Measurements from ENCODE around the gene TDRD6. TPM values are rescaled to one million over a fixed set of nuclear protein-coding genes. Genes with fewer than 3 reads are reported as not detected.

Gene TDRD6
- total RNA-seq, 4 donors from 2014 or later, result 0.49 to 1.8 (median 0.82) TPM

DNA sequence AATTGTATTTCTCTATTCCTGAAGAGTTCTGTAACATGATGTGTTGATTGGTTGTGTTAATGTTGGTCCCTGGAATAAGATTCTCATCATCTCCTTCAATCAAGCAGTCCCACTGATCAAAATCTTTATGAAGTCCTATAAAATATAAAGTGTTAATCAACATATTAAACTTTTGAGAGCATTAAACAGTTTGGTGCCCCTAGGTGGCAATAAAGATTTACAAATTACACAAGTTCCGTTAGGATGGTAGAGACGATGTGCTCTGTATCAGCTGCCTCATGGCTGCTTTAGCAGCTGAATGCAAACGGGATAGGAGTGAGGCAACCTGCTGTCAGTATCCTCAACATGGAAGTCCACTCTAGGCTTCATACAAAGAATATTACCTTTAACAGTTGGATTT, 16.9 kb downstream of the TDRD6 start:
- no peaks in the 10 kb centered on the region for H3K4me1 ChIP-seq
- 2% methylated on average over 3 of the region's 3 CpGs for WGBS
- no peaks in the 10 kb centered on the region for H3K36me3 ChIP-seq
- H3K9me3 ChIP-seq, result no peaks in the 10 kb centered on the region
- no peak for TF ChIP-seq POLR2AphosphoS5 (IDR thresholded peaks at IDR 0.05)
- no peak for TF ChIP-seq EP300 (IDR thresholded peaks at IDR 0.05)
- TF ChIP-seq POLR2A (IDR thresholded peaks at IDR 0.05), result no peak
- TF ChIP-seq CTCF (IDR thresholded peaks at IDR 0.05), result no peak
- no peaks in the 10 kb centered on the region for H3K27me3 ChIP-seq
- H3K4me3 ChIP-seq, result no peak overlapping the region
- no peak for DNase-seq (ENCODE audit: low spot score in 2 of 2)
- H3K27ac ChIP-seq, result no peak overlapping the region

DNA sequence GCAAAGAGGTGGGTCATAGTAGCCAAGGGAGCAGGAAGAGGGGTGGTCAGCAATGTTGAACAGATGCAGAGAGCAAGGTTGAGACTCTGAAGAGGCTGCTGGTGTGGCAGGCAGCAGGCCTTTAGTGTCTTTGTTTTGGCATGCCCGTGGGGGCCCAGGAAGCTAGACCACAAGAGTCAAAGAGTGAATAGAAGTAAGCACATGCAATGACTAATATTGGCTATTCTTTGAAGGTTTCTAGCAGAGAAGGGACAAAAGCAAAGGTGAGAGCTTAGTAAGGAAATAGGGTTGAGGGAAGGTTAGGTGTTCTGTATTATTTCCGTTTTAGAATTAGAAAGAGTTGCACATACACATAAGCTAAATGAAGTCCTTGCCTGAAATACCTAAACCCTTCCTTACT, 18.8 kb downstream of the TDRD6 start:
- no peak for DNase-seq (ENCODE audit: low spot score in 2 of 2)
- no peaks in the 10 kb centered on the region for H3K27me3 ChIP-seq
- H3K27ac ChIP-seq, result no peak overlapping the region
- TF ChIP-seq EP300 (IDR thresholded peaks at IDR 0.05) (no peak), CTCF (IDR thresholded peaks at IDR 0.05) (no peak), POLR2AphosphoS5 (IDR thresholded peaks at IDR 0.05) (no peak), POLR2A (IDR thresholded peaks at IDR 0.05) (no peak)
- WGBS, result 76% methylated on average over 2 of the region's 2 CpGs
- H3K36me3 ChIP-seq, result no peaks in the 10 kb centered on the region
- H3K4me3 ChIP-seq, result no peak overlapping the region
- no peaks in the 10 kb centered on the region for H3K4me1 ChIP-seq
- H3K9me3 ChIP-seq, result no peaks in the 10 kb centered on the region

- no peaks in the 10 kb centered on the region for H3K9me3 ChIP-seq
- no peaks in the 10 kb centered on the region for H3K36me3 ChIP-seq
- H3K27me3 ChIP-seq, result no peaks in the 10 kb centered on the region
- no peaks in the 10 kb centered on the region for H3K4me1 ChIP-seq
- no peak overlapping the region for H3K4me3 ChIP-seq
- TF ChIP-seq EP300 (IDR thresholded peaks at IDR 0.05) (no peak), POLR2A (IDR thresholded peaks at IDR 0.05) (no peak), CTCF (IDR thresholded peaks at IDR 0.05) (no peak), POLR2AphosphoS5 (IDR thresholded peaks at IDR 0.05) (no peak)
- no peak for DNase-seq (ENCODE audit: low spot score in 2 of 2)
- no peak overlapping the region for H3K27ac ChIP-seq
- 89% methylated on average over 1 of the region's 1 CpG for WGBS
Measured at GRCh38 chr6:46711491-46711890, 23.8 kb downstream of the TDRD6 start.

DNA sequence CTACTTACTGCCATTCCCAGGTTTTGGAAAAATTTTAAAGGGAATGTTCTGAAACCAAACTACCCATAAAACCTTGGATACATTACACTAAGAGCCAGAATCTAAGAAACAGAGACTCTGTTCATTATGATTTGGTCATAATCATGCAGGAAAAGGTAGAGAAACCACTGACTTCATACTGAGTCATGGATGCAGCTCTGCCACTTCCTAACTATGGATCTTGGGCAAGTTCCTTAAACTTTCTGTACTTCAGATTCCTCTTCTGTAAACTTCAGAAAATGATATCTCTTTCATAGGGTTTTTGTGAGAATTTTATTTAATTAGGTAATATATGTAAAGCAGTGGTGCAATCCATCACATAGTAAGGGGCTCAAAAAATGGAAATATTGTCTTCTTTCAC, 27.5 kb downstream of the TDRD6 start:
- H3K4me3 ChIP-seq, result no peak overlapping the region
- no peak for DNase-seq (ENCODE audit: low spot score in 2 of 2)
- no peaks in the 10 kb centered on the region for H3K27me3 ChIP-seq
- TF ChIP-seq POLR2A (IDR thresholded peaks at IDR 0.05) (no peak), CTCF (IDR thresholded peaks at IDR 0.05) (no peak), EP300 (IDR thresholded peaks at IDR 0.05) (no peak), POLR2AphosphoS5 (IDR thresholded peaks at IDR 0.05) (no peak)
- no peak overlapping the region for H3K27ac ChIP-seq
- H3K4me1 ChIP-seq, result no peaks in the 10 kb centered on the region
- no peaks in the 10 kb centered on the region for H3K36me3 ChIP-seq
- H3K9me3 ChIP-seq, result no peaks in the 10 kb centered on the region

DNA sequence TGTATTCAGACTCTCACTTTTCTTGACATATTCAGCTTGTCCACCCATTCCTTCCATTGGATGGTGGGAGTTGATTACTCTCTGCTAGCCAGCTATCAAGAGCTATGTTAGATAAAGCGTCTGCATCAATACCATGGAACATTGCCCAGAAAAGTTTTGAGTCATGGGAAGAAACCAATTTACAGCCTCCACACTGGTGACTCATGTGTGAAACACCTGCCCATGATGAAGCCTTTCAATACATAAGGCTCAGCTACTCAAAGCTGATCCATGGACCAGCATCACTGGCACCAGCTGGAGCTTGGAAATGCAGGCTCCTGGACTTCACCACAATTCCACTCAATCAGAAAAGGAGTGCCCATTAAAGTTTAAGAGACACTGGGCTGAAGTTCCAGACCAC, 31.4 kb downstream of the TDRD6 start:
- H3K36me3 ChIP-seq, result no peaks in the 10 kb centered on the region
- H3K4me3 ChIP-seq, result no peak overlapping the region
- no peak for TF ChIP-seq POLR2AphosphoS5 (IDR thresholded peaks at IDR 0.05)
- TF ChIP-seq EP300 (IDR thresholded peaks at IDR 0.05), result no peak
- TF ChIP-seq CTCF (IDR thresholded peaks at IDR 0.05), result no peak
- no peak for TF ChIP-seq POLR2A (IDR thresholded peaks at IDR 0.05)
- 30% methylated on average over 1 of the region's 1 CpG for WGBS
- peaks cover 4% of the 10 kb centered on the region for H3K27me3 ChIP-seq
- H3K9me3 ChIP-seq, result no peaks in the 10 kb centered on the region
- H3K27ac ChIP-seq, result no peak overlapping the region
- DNase-seq (ENCODE audit: low spot score in 2 of 2), result no peak
- H3K4me1 ChIP-seq, result no peaks in the 10 kb centered on the region

All from suprapubic skin (tissue), 4 donors.